ENCODE data around the gene SLC35A2.
A peak's percentile ranks its signal among the peaks of the same experiment; 100 is the strongest.

The SLC35A2 gene

DNA sequence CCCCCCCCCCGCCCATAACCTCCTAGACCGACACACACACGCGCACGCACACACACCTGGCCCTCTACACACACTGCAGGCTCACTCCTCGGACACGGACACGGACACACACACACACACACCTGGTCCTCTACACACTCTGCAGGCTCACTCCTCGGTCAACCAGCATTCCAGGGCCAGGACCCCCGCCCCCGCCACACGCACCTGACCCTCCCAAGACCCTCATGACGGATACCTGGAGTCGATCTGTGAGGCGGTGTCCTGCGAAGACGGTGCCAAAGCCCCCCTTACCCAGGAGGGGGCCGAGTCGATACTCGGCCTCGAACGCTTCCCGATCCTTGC, 6.8 kb upstream of the SLC35A2 start:
- DNase-seq (ENCODE audit: low spot score): no peak
- no peak for TF ChIP-seq CTCF (IDR thresholded peaks at IDR 0.05; ENCODE audit: extremely low read depth, missing control alignments)

DNA sequence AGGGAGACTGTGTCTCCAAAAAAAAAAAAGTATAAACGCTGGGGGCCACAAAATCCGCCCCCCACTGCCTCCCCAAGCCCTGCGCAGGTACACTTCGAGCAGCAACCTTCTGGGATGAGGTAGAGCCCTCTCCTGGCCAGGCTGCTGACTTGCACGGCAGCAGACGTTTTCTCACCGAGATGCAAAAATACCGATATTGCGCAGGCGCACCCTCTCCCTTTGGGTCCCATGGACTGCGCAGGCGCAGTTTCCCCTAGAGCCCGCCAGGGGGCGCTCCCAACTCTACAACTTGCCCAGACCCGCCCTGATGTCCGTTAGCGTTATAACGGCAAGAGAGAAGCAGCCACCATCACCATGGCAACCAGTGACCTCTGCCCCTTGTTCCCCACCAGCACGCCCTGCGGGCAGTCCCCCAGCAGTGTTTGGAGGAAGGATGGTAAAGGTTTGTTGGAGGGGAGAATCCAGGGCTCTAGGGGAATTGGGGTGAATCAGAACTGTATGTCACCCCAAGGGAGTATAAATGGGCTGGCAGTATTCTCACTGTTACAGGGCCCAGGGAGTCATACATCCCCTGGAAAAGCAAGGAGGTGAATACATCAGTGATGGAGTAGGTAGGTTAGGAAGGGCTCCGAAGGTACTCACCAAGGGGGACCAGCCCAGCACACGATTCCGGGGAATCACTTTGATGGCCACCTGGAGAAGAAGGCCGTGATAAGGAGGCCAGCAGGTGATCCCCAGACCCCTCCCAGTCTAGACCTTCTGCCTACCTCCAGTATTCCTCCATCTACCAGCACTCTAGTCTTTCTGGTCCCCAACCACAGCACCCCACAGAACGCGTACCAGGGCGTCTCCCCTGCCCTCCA, 5.9 kb upstream of the SLC35A2 start:
- peak; percentile 79 for DNase-seq (ENCODE audit: low spot score)
- TF ChIP-seq CTCF (IDR thresholded peaks at IDR 0.05; ENCODE audit: extremely low read depth, missing control alignments): peak; percentile 40

GRCh38 chrX:48914593-48915493, 3.4 kb upstream of the SLC35A2 start:
- DNase-seq (ENCODE audit: low spot score): no peak
- TF ChIP-seq CTCF (IDR thresholded peaks at IDR 0.05; ENCODE audit: extremely low read depth, missing control alignments): no peak

- TF ChIP-seq CTCF (IDR thresholded peaks at IDR 0.05; ENCODE audit: extremely low read depth, missing control alignments): no peak
- no peak for DNase-seq (ENCODE audit: low spot score)
These were observed 2.3 kb upstream of the SLC35A2 start for GRCh38 chrX:48913605-48914366.

DNA sequence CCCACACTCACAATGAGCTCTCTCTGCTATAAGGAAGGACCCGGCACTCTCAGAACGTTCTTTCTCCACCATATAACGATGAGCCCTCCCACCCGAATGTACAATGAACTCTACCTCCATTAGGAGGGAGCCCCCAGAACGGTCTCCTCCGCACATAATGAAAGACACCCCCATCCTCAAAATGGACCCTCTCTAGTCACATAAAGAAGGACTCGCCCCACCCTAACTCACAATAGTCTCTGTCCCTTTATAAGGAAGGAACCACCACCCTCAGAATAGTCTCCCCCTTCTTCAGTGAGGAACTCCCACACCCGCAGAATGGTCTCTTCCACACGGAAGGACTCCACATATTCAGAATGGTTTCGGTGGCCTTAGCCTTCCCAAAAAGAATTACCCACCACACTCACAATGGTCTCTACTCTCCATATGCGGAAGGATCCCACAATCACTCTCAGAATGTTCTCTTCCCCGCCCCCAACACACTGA, 477 bp downstream of the SLC35A2 start:
- no peak for DNase-seq (ENCODE audit: low spot score)
- no peak for TF ChIP-seq CTCF (IDR thresholded peaks at IDR 0.05; ENCODE audit: extremely low read depth, missing control alignments)

GRCh38 chrX:48909703-48910294, 1.6 kb downstream of the SLC35A2 start:
- no peak for TF ChIP-seq CTCF (IDR thresholded peaks at IDR 0.05; ENCODE audit: extremely low read depth, missing control alignments)
- DNase-seq (ENCODE audit: low spot score): no peak
